Measurements from ENCODE around the gene PIGR. TPM values are rescaled to one million over a fixed set of nuclear protein-coding genes. Genes with fewer than 3 reads are reported as not detected.

PIGR gene
- polyA plus RNA-seq, 1 experiment: not detected

DNA sequence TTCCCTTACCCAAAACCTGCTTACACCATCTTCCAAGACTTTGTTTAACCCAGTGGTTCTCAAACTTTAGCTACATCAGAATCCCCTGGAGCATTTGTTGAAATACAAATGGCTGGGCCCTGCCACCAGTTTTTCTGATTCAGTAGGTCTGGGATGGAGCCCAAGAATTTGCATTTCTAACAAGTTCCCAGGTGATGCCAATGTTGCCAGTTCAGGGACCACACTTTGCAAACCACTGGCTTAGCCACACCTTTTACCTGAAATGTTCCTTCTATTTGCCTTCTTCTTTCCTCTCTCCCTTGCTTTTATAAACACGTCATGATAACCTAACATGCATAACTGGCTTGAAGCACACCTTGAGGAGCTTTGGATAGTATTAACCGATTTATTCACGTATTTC lies 40.1 kb upstream of the PIGR start:
- ChIA-PET CTCF (no interaction called here), POLR2A (no interaction called here)
- H3K27ac ChIP-seq (ENCODE audit: low read depth, low read length): no peak overlapping the region
- H3K4me3 ChIP-seq (ENCODE audit: low read depth, low read length): no peak overlapping the region
- no peak for DNase-seq (ENCODE audit: low read depth, low spot score)
- peaks cover 41% of the 10 kb centered on the region for H3K27me3 ChIP-seq (ENCODE audit: control insufficient read depth, insufficient read depth, low read length)
- H3K9me3 ChIP-seq (ENCODE audit: control insufficient read depth, insufficient read depth, low read length): no peaks in the 10 kb centered on the region
- TF ChIP-seq, protein P1, sequence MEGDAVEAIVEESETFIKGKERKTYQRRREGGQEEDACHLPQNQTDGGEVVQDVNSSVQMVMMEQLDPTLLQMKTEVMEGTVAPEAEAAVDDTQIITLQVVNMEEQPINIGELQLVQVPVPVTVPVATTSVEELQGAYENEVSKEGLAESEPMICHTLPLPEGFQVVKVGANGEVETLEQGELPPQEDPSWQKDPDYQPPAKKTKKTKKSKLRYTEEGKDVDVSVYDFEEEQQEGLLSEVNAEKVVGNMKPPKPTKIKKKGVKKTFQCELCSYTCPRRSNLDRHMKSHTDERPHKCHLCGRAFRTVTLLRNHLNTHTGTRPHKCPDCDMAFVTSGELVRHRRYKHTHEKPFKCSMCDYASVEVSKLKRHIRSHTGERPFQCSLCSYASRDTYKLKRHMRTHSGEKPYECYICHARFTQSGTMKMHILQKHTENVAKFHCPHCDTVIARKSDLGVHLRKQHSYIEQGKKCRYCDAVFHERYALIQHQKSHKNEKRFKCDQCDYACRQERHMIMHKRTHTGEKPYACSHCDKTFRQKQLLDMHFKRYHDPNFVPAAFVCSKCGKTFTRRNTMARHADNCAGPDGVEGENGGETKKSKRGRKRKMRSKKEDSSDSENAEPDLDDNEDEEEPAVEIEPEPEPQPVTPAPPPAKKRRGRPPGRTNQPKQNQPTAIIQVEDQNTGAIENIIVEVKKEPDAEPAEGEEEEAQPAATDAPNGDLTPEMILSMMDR (IDR thresholded peaks at IDR 0.05; ENCODE audit: low read depth, low read length): no peak

DNA sequence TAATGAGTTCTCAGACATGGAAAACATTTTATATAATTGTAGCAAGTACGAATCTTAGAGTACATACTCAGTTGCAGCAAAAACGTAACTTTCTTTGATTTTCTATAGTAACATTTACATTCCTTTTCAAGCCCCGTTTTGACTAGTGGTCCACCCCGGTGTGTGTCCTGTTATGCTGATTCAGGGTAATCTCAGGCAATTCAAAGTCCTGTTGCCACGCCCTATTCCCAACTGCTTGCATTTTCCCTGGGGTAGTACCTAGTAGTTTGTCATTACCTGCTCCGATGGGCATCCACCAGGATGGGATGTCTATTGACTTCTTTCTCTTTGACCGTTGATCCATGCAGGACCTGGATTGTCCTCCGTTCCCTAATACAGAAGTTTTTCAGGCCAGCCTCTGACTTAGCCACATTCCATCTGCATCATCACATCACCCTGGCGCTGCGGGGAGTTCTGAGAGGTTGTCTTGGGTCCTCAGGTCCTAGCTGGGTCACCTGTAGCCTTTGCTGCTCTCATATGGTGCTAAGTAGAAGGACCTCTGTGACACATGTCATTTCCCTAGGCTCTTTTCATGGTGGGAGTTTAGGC lies 39.0 kb upstream of the PIGR start:
- TF ChIP-seq, protein P1 (IDR thresholded peaks at IDR 0.05; ENCODE audit: low read depth, low read length): no peak
- Histone ChIP-seq H3K9me3 (ENCODE audit: control insufficient read depth, insufficient read depth, low read length) (no peaks in the 10 kb centered on the region), H3K27ac (ENCODE audit: low read depth, low read length) (no peak overlapping the region), H3K27me3 (ENCODE audit: control insufficient read depth, insufficient read depth, low read length) (peaks cover 47% of the 10 kb centered on the region), H3K4me3 (ENCODE audit: low read depth, low read length) (no peak overlapping the region)
- no peak for DNase-seq (ENCODE audit: low read depth, low spot score)
- POLR2A ChIA-PET: no interaction called here
- CTCF ChIA-PET: interaction anchor here (0.6 to 0.9 kb wide), 2 partner anchors 19 to 171 kb away, joined by 3 read pairs; no protein-coding TSS in a partner anchor

DNA sequence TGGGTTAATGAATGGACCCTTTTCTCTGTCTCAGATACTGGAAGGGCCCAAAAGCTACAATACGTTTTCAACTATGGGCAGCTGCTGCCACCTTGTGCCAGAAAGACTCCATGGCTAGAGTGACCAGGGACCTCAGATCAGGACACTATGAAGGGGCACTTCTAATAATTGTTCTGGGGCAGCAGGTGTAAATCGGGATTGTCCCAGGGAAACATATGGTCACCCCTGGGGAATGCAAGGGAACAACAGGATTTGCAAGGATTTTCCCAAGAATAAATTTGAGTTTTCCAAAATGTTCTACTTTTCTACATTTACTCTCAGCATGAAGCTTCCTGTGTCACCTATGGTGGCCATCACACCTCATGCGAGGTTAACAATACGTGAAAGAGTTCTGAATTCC lies 36.0 kb upstream of the PIGR start:
- Histone ChIP-seq H3K27ac (ENCODE audit: low read depth, low read length) (no peak overlapping the region), H3K4me3 (ENCODE audit: low read depth, low read length) (no peak overlapping the region), H3K27me3 (ENCODE audit: control insufficient read depth, insufficient read depth, low read length) (peaks cover 42% of the 10 kb centered on the region), H3K9me3 (ENCODE audit: control insufficient read depth, insufficient read depth, low read length) (no peaks in the 10 kb centered on the region)
- no peak for DNase-seq (ENCODE audit: low read depth, low spot score)
- TF ChIP-seq, protein P1 (IDR thresholded peaks at IDR 0.05; ENCODE audit: low read depth, low read length): peak; percentile 67
- POLR2A ChIA-PET: no interaction called here
- CTCF ChIA-PET: interaction anchor here (0.6 to 3.9 kb wide), 37 partner anchors 9 to 1005 kb away, joined by 3 to 25 read pairs (median 5); partner anchors contain the start of gene EIF2D

DNA sequence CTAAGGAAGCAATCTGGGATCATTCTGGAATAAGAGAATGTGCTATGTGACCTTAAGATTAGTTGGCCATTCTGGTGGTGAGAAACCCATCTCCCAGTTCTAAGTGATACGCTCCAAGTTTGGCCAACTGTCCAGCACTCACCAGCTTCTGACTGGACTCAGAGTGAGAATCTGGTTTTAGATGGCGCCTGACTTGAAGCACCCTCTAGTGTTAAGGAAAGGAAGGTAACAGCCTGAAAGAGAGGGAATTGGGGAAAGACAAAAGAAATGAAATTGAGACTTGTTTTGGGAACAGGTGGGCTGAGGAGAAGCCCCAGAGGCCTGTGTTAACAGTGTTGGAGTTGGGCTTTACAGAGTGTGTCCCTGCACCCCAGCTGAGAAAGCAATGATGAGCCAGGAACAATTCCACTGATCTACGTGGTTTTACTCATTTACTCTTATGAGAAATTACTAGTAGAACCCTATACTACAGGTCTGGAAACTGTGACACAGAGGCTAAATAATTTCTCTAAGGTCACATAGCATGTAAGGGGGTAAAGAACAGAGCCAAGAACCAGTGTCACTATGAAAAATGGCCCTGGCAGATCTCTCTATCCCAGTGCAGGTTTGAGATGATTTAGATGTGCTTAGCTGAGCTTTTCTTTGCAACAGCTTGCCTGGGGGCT lies 33.2 kb upstream of the PIGR start:
- ChIA-PET CTCF (interaction anchor here (0.6 to 3.5 kb wide), 13 partner anchors 11 to 367 kb away, joined by 3 to 12 read pairs (median 5); partner anchors contain the start of gene EIF2D), POLR2A (no interaction called here)
- no peak overlapping the region for H3K4me3 ChIP-seq (ENCODE audit: low read depth, low read length)
- no peaks in the 10 kb centered on the region for H3K9me3 ChIP-seq (ENCODE audit: control insufficient read depth, insufficient read depth, low read length)
- peaks cover 36% of the 10 kb centered on the region for H3K27me3 ChIP-seq (ENCODE audit: control insufficient read depth, insufficient read depth, low read length)
- H3K27ac ChIP-seq (ENCODE audit: low read depth, low read length): no peak overlapping the region
- TF ChIP-seq, protein P1 (IDR thresholded peaks at IDR 0.05; ENCODE audit: low read depth, low read length): peak; percentile 69
- DNase-seq (ENCODE audit: low read depth, low spot score): no peak

DNA sequence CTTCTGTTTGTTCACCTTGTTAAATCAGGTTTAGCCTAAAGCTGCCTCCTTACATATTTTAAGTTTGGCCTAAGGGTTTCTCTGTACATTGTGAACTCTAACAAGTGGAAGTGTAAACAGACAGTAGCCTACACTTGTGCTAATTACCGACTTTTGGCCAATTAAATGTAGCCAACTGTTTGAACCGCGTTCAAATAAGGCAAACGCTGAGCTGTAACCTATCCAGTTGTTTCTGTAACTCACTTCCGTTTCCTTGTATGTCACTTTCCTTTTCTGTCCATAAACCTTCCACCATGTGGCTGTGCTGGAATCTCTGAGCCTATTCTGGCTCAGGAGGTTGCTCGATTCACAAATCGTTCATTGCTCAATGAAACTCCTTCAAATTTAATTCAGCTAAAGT lies 32.0 kb upstream of the PIGR start:
- TF ChIP-seq, protein P1 (IDR thresholded peaks at IDR 0.05; ENCODE audit: low read depth, low read length): no peak
- no peak for DNase-seq (ENCODE audit: low read depth, low spot score)
- Histone ChIP-seq H3K4me3 (ENCODE audit: low read depth, low read length) (no peak overlapping the region), H3K27me3 (ENCODE audit: control insufficient read depth, insufficient read depth, low read length) (peaks cover 33% of the 10 kb centered on the region), H3K27ac (ENCODE audit: low read depth, low read length) (no peak overlapping the region), H3K9me3 (ENCODE audit: control insufficient read depth, insufficient read depth, low read length) (no peaks in the 10 kb centered on the region)
- ChIA-PET CTCF (interaction anchor here (1.0 to 1.4 kb wide), 2 partner anchors 66 to 347 kb away, joined by 3 to 5 read pairs; no protein-coding TSS in a partner anchor), POLR2A (no interaction called here)
